ENCODE results near the gene SLC12A6.
A peak's percentile ranks its signal among the peaks of the same experiment; 100 is the strongest.

The SLC12A6 gene

GRCh38 chr15:34370129-34370528, 32.5 kb upstream of the SLC12A6 start:
- peaks cover 6% of the 10 kb centered on the region for H3K79me2 ChIP-seq (ENCODE audit: control insufficient read depth, insufficient read depth, low read length, poor library complexity)
- H3K18ac ChIP-seq (ENCODE audit: low read length), result no peak overlapping the region
- H3K4me2 ChIP-seq (ENCODE audit: low read length), result no peak overlapping the region
- peaks cover 6% of the 10 kb centered on the region for H3K9me3 ChIP-seq (ENCODE audit: insufficient read depth, low read depth, low read length)
- no peak overlapping the region for H3K9ac ChIP-seq (ENCODE audit: low read length)
- H3K4me1 ChIP-seq (ENCODE audit: control insufficient read depth in 1 of 2, insufficient read depth in 2 of 2, low read length in 2 of 2), result peaks cover 8 to 15% of the 10 kb centered on the region in 2 experiments
- H3K4ac ChIP-seq (ENCODE audit: low read depth, low read length), result no peak overlapping the region
- no peak overlapping the region for H3K23ac ChIP-seq (ENCODE audit: low read length)
- no peaks in the 10 kb centered on the region for H3K27me3 ChIP-seq (ENCODE audit: insufficient read depth, low read length)
- WGBS (ENCODE audit: extremely low coverage, insufficient coverage, insufficient read length), result no CpG with 5 or more reads among the region's 2 CpGs
- H3K36me3 ChIP-seq (ENCODE audit: control insufficient read depth in 1 of 2, insufficient read depth in 2 of 2, low read length in 2 of 2), result no peaks in the 10 kb centered on the region
- H2BK5ac ChIP-seq (ENCODE audit: low read depth, low read length, poor library complexity), result no peak overlapping the region
- H2AFZ ChIP-seq (ENCODE audit: insufficient read depth, low read length, poor library complexity), result no peak overlapping the region
- H2BK12ac ChIP-seq (ENCODE audit: low read length), result no peak overlapping the region
- no peak overlapping the region for H4K12ac ChIP-seq (ENCODE audit: low read depth, low read length)
- no peak overlapping the region for H3K14ac ChIP-seq (ENCODE audit: low read length)
- no peak overlapping the region for H4K8ac ChIP-seq (ENCODE audit: low read depth, low read length)
- no peak overlapping the region for H4K91ac ChIP-seq (ENCODE audit: low read depth, low read length)
- no peak overlapping the region for H2BK120ac ChIP-seq (ENCODE audit: insufficient read depth, low read length, poor library complexity)
- DNase-seq, result no peak
- H3K27ac ChIP-seq (ENCODE audit: low read depth, low read length), result no peak overlapping the region
- H2AK5ac ChIP-seq (ENCODE audit: low read length), result no peak overlapping the region
- peaks cover 10% of the 10 kb centered on the region for H3K79me1 ChIP-seq (ENCODE audit: low read length)
- H3K4me3 ChIP-seq (ENCODE audit: low read depth, low read length), result no peak overlapping the region

GRCh38 chr15:34367101-34368081, 29.8 kb upstream of the SLC12A6 start, which contains the start of gene LPCAT4:
Gene LPCAT4, minus strand, starts transcription at chr15:34367196. Its CDS starts 96 bp downstream, at chr15:34367100.
- peak within 1 kb of the TSS; percentile 91 for H3K18ac ChIP-seq (ENCODE audit: low read length)
- peak within 1 kb of the TSS; percentile 87 for H4K8ac ChIP-seq (ENCODE audit: low read depth, low read length)
- peaks cover 9 to 17% of the 10 kb centered on the region in 2 experiments for H3K4me1 ChIP-seq (ENCODE audit: control insufficient read depth in 1 of 2, insufficient read depth in 2 of 2, low read length in 2 of 2)
- peaks cover 6% of the 10 kb centered on the region for H3K79me2 ChIP-seq (ENCODE audit: control insufficient read depth, insufficient read depth, low read length, poor library complexity)
- no peak within 1 kb of the TSS for H3K23ac ChIP-seq (ENCODE audit: low read length)
- peak; percentile 80 to 90 for DNase-seq
- WGBS (ENCODE audit: extremely low coverage, insufficient coverage, insufficient read length), result no CpG with 5 or more reads among the region's 80 CpGs
- no peaks in the 10 kb centered on the region for H3K27me3 ChIP-seq (ENCODE audit: insufficient read depth, low read length)
- H3K36me3 ChIP-seq (ENCODE audit: control insufficient read depth in 1 of 2, insufficient read depth in 2 of 2, low read length in 2 of 2), result peaks cover 9 to 17% of the 10 kb centered on the region in 2 experiments
- H3K4ac ChIP-seq (ENCODE audit: low read depth, low read length), result peak within 1 kb of the TSS; percentile 91
- no peaks in the 10 kb centered on the region for H3K9me3 ChIP-seq (ENCODE audit: insufficient read depth, low read depth, low read length)
- peak within 1 kb of the TSS; percentile 96 for H4K91ac ChIP-seq (ENCODE audit: low read depth, low read length)
- peak within 1 kb of the TSS; percentile 92 for H4K12ac ChIP-seq (ENCODE audit: low read depth, low read length)
- H3K14ac ChIP-seq (ENCODE audit: low read length), result peak within 1 kb of the TSS; percentile 97
- H2AK5ac ChIP-seq (ENCODE audit: low read length), result peak within 1 kb of the TSS; percentile 55
- H3K27ac ChIP-seq (ENCODE audit: low read depth, low read length), result peak within 1 kb of the TSS; percentile 96
- peak within 1 kb of the TSS; percentile 98 for H3K4me2 ChIP-seq (ENCODE audit: low read length)
- H3K79me1 ChIP-seq (ENCODE audit: low read length), result peaks cover 10% of the 10 kb centered on the region
- peak within 1 kb of the TSS; percentile 58 for H2BK12ac ChIP-seq (ENCODE audit: low read length)
- H2BK5ac ChIP-seq (ENCODE audit: low read depth, low read length, poor library complexity), result peak within 1 kb of the TSS; percentile 93
- H3K9ac ChIP-seq (ENCODE audit: low read length), result peak within 1 kb of the TSS; percentile 92
- peak within 1 kb of the TSS; percentile 93 for H2AFZ ChIP-seq (ENCODE audit: insufficient read depth, low read length, poor library complexity)
- peak within 1 kb of the TSS; percentile 92 for H3K4me3 ChIP-seq (ENCODE audit: low read depth, low read length)
- H2BK120ac ChIP-seq (ENCODE audit: insufficient read depth, low read length, poor library complexity), result peak within 1 kb of the TSS; percentile 95

- Histone ChIP-seq H2AK5ac (ENCODE audit: low read length) (no peak overlapping the region), H3K27ac (ENCODE audit: low read depth, low read length) (peak overlapping the region; percentile 82), H3K4me1 (ENCODE audit: control insufficient read depth in 1 of 2, insufficient read depth in 2 of 2, low read length in 2 of 2) (peaks cover 9 to 17% of the 10 kb centered on the region in 2 experiments), H2AFZ (ENCODE audit: insufficient read depth, low read length, poor library complexity) (peak overlapping the region; percentile 28), H3K9me3 (ENCODE audit: insufficient read depth, low read depth, low read length) (no peaks in the 10 kb centered on the region), H3K79me1 (ENCODE audit: low read length) (peaks cover 10% of the 10 kb centered on the region), H3K36me3 (ENCODE audit: control insufficient read depth in 1 of 2, insufficient read depth in 2 of 2, low read length in 2 of 2) (peaks cover 10 to 21% of the 10 kb centered on the region in 2 experiments), H2BK12ac (ENCODE audit: low read length) (no peak overlapping the region), H3K23ac (ENCODE audit: low read length) (no peak overlapping the region), H3K18ac (ENCODE audit: low read length) (peak overlapping the region; percentile 40), H3K4ac (ENCODE audit: low read depth, low read length) (no peak overlapping the region), H3K9ac (ENCODE audit: low read length) (peak overlapping the region; percentile 85), H2BK120ac (ENCODE audit: insufficient read depth, low read length, poor library complexity) (peak overlapping the region; percentile 14), H3K4me3 (ENCODE audit: low read depth, low read length) (peak overlapping the region; percentile 86), H4K8ac (ENCODE audit: low read depth, low read length) (peak overlapping the region; percentile 72), H4K91ac (ENCODE audit: low read depth, low read length) (peak overlapping the region; percentile 79), H4K12ac (ENCODE audit: low read depth, low read length) (no peak overlapping the region), H3K4me2 (ENCODE audit: low read length) (peak overlapping the region; percentile 98), H3K27me3 (ENCODE audit: insufficient read depth, low read length) (no peaks in the 10 kb centered on the region), H3K14ac (ENCODE audit: low read length) (peak overlapping the region; percentile 65), H2BK5ac (ENCODE audit: low read depth, low read length, poor library complexity) (peak overlapping the region; percentile 18), H3K79me2 (ENCODE audit: control insufficient read depth, insufficient read depth, low read length, poor library complexity) (peaks cover 6% of the 10 kb centered on the region)
- DNase-seq, result peak; percentile 87
- WGBS (ENCODE audit: extremely low coverage, insufficient coverage, insufficient read length), result no CpG with 5 or more reads among the region's 37 CpGs
Measured at GRCh38 chr15:34366271-34367065, 28.9 kb upstream of the SLC12A6 start.

DNA sequence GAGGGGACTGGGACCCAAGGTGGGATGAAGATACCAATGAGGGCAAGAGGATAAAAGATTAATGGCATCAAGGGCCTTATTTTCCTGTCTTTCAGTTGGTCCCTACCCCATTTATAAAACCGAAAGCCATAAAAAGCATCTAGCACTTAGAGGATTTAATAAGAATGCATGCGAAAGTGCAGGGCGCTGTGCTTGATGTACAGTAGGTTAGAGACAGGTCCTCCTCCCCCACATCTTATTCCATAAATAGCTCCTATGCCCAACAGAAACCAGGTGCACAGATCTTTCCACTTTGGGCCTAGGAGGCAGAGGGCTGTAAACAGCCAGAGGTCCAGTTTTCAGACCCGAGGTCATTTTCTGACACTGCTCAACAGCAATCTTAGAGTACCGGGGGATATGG, 28.3 kb upstream of the SLC12A6 start:
- Histone ChIP-seq H3K36me3 (ENCODE audit: control insufficient read depth in 1 of 2, insufficient read depth in 2 of 2, low read length in 2 of 2) (peaks cover 14 to 24% of the 10 kb centered on the region in 2 experiments), H2AK5ac (ENCODE audit: low read length) (peak overlapping the region; percentile 32), H3K79me2 (ENCODE audit: control insufficient read depth, insufficient read depth, low read length, poor library complexity) (peaks cover 6% of the 10 kb centered on the region), H2BK5ac (ENCODE audit: low read depth, low read length, poor library complexity) (no peak overlapping the region), H4K91ac (ENCODE audit: low read depth, low read length) (no peak overlapping the region), H3K27me3 (ENCODE audit: insufficient read depth, low read length) (no peaks in the 10 kb centered on the region), H2BK12ac (ENCODE audit: low read length) (no peak overlapping the region), H3K4me2 (ENCODE audit: low read length) (peak overlapping the region; percentile 98), H4K8ac (ENCODE audit: low read depth, low read length) (no peak overlapping the region), H4K12ac (ENCODE audit: low read depth, low read length) (no peak overlapping the region), H3K79me1 (ENCODE audit: low read length) (peaks cover 10% of the 10 kb centered on the region), H3K23ac (ENCODE audit: low read length) (peak overlapping the region; percentile 22), H3K4me3 (ENCODE audit: low read depth, low read length) (peak overlapping the region; percentile 86), H3K4me1 (ENCODE audit: control insufficient read depth in 1 of 2, insufficient read depth in 2 of 2, low read length in 2 of 2) (peaks cover 12 to 20% of the 10 kb centered on the region in 2 experiments), H3K18ac (ENCODE audit: low read length) (peak overlapping the region; percentile 38), H3K9ac (ENCODE audit: low read length) (no peak overlapping the region), H3K27ac (ENCODE audit: low read depth, low read length) (no peak overlapping the region), H3K9me3 (ENCODE audit: insufficient read depth, low read depth, low read length) (no peaks in the 10 kb centered on the region), H3K4ac (ENCODE audit: low read depth, low read length) (no peak overlapping the region), H3K14ac (ENCODE audit: low read length) (no peak overlapping the region), H2BK120ac (ENCODE audit: insufficient read depth, low read length, poor library complexity) (no peak overlapping the region), H2AFZ (ENCODE audit: insufficient read depth, low read length, poor library complexity) (no peak overlapping the region)
- no peak for DNase-seq
- WGBS (ENCODE audit: extremely low coverage, insufficient coverage, insufficient read length), result no CpG with 5 or more reads among the region's 5 CpGs
